IMR-90 (cell line): ENCODE results near the gene SLC46A2. TPM values are rescaled to one million over a fixed set of nuclear protein-coding genes. Genes with fewer than 3 reads are reported as not detected.

Source experiments
- ATAC-seq: fragments of 200-7000 bp; cut with Tn5 transposase; 2 replicates; pipeline ENCODE4 v1.9.1; 2020; ENCODE audit warnings: low read depth, mild to moderate bottlenecking, moderate library complexity
- BruUV-seq: library from RNA; stranded (reverse); fragments of 400-500 nt; replicated peaks from 2 replicates; lab custom pipeline; 2021; lab: Mats Ljungman, UMichigan
- CTCF ChIA-PET: fragments of 300-600 bp; formaldehyde crosslinking; extraction: SDS; loops from one replicate; lab custom pipeline; 2021; ENCODE audit warnings: antibody characterized with exemption; lab: Yijun Ruan, JAX
- POLR2A ChIA-PET: fragments of 300-600 bp; sonication (Branson Sonifier 250); formaldehyde crosslinking; loops from one replicate; lab custom pipeline; 2022; ENCODE audit warnings: antibody characterized with exemption; ENCODE audit not compliant: unreplicated experiment; lab: Charles Lee
- DNase-seq: peaks from one replicate; pipeline ENCODE4 v3.0.0; 2013
- H2AFZ ChIP-seq: replicated peaks from 2 replicates; pipeline ENCODE3; 2013; ENCODE audit warnings: low read length, mild to moderate bottlenecking; ENCODE audit not compliant: poor library complexity
- H2AK5ac ChIP-seq: 2 replicates; pipeline ENCODE4 v1.6.1; 2013; ENCODE audit warnings: low read depth, low read length, inconsistent platforms
- H2AK9ac ChIP-seq: replicated peaks from 2 replicates; pipeline ENCODE3; 2013; ENCODE audit warnings: mild to moderate bottlenecking, low read depth, low read length, moderate library complexity; ENCODE audit not compliant: poor library complexity
- H2BK120ac ChIP-seq: 2 replicates; pipeline ENCODE4 v1.6.1; 2013; ENCODE audit warnings: low read depth, low read length, inconsistent platforms
- H2BK15ac ChIP-seq: 3 replicates; pipeline ENCODE4 v1.6.1; 2013; ENCODE audit warnings: low read depth, low read length, inconsistent platforms
- H2BK20ac ChIP-seq: 2 replicates; pipeline ENCODE4 v1.6.1; 2013; ENCODE audit warnings: low read depth, mild to moderate bottlenecking, inconsistent platforms, low read length, moderate library complexity
- H2BK5ac ChIP-seq: 2 replicates; pipeline ENCODE4 v1.6.1; 2013; ENCODE audit warnings: mild to moderate bottlenecking, low read depth, low read length, inconsistent platforms; ENCODE audit not compliant: poor library complexity, severe bottlenecking
- H3K14ac ChIP-seq: replicated peaks from 2 replicates; pipeline ENCODE4 v1.6.1; 2013; ENCODE audit warnings: low read depth, low read length, inconsistent platforms
- H3K18ac ChIP-seq: 2 replicates; pipeline ENCODE4 v1.6.1; 2013; ENCODE audit warnings: low read depth, low read length, control low read depth
- H3K23ac ChIP-seq: 2 replicates; pipeline ENCODE4 v1.6.1; 2013; ENCODE audit warnings: low read depth, low read length, inconsistent platforms
- H3K27ac ChIP-seq: 2 replicates; pipeline ENCODE4 v1.5.1; 2013; ENCODE audit warnings: mild to moderate bottlenecking, control low read depth, low read length; ENCODE audit not compliant: insufficient read depth
- H3K27me3 ChIP-seq: 2 replicates; pipeline ENCODE4 v1.6.1; 2013; ENCODE audit warnings: low read length; ENCODE audit not compliant: control insufficient read depth, insufficient read depth
- H3K36me3 ChIP-seq: 2 replicates; pipeline ENCODE4 v1.6.1; 2013; ENCODE audit warnings: low read length, mixed read lengths; ENCODE audit not compliant: control insufficient read depth, insufficient read depth
- H3K4ac ChIP-seq: 2 replicates; pipeline ENCODE4 v1.6.1; 2013; ENCODE audit warnings: low read depth, low read length, inconsistent platforms
- H3K4me1 ChIP-seq: 2 replicates; pipeline ENCODE4 v1.6.1; 2013; ENCODE audit warnings: low read length, mixed read lengths; ENCODE audit not compliant: control insufficient read depth, insufficient read depth
- H3K4me2 ChIP-seq: 2 replicates; pipeline ENCODE4 v1.6.1; 2013; ENCODE audit warnings: low read depth, mild to moderate bottlenecking, control low read depth, low read length, moderate library complexity
- H3K4me3 ChIP-seq: 2 replicates; pipeline ENCODE4 v1.5.1; 2013; ENCODE audit warnings: low read depth, mild to moderate bottlenecking, control low read depth, low read length, moderate library complexity; ENCODE audit not compliant: insufficient read depth
- H3K56ac ChIP-seq: 2 replicates; pipeline ENCODE4 v1.6.1; 2013; ENCODE audit warnings: low read length, inconsistent platforms; ENCODE audit not compliant: insufficient read depth; ENCODE audit errors: extremely low read depth
- H3K79me1 ChIP-seq, 2 experiments: 2 replicates each; pipeline ENCODE4 v1.6.1; 2013; ENCODE audit warnings: low read length in 2 of 2, inconsistent platforms in 1 of 2, low read depth in 1 of 2
- H3K9ac ChIP-seq: 2 replicates; pipeline ENCODE4 v1.6.1; 2013; ENCODE audit warnings: low read depth, low read length, control low read depth
- H3K9me1 ChIP-seq: 2 replicates; pipeline ENCODE4 v1.6.1; 2013; ENCODE audit warnings: low read length, inconsistent platforms; ENCODE audit not compliant: insufficient read depth
- H3K9me3 ChIP-seq: 2 replicates; pipeline ENCODE4 v1.6.1; 2013; ENCODE audit warnings: low read length; ENCODE audit not compliant: control insufficient read depth, insufficient read depth
- H4K20me1 ChIP-seq: 2 replicates; pipeline ENCODE4 v1.6.1; 2013; ENCODE audit warnings: low read length, inconsistent platforms; ENCODE audit not compliant: insufficient read depth
- H4K5ac ChIP-seq: 2 replicates; pipeline ENCODE4 v1.6.1; 2013; ENCODE audit warnings: mild to moderate bottlenecking, low read depth, low read length, control low read depth
- H4K8ac ChIP-seq, 2 experiments: 2 replicates each; pipeline ENCODE4 v1.6.1; 2013; ENCODE audit warnings: low read depth in 2 of 2, low read length in 2 of 2, control low read depth in 1 of 2, inconsistent platforms in 1 of 2
- H4K91ac ChIP-seq: 2 replicates; pipeline ENCODE4 v1.6.1; 2013; ENCODE audit warnings: low read depth, low read length, inconsistent platforms; ENCODE audit not compliant: insufficient read depth
- BHLHE40 ChIP-seq: fragments of 150-350 bp; IDR thresholded peaks from 2 replicates; pipeline ENCODE4 v1.6.1; 2016; ENCODE audit warnings: mild to moderate bottlenecking, low read depth, low read length
- CEBPB ChIP-seq: IDR thresholded peaks from 2 replicates; pipeline ENCODE4 v1.6.1; 2012; ENCODE audit warnings: low read depth, low read length, improper control_type of control experiment
- FOS ChIP-seq: fragments of 150-350 bp; IDR thresholded peaks from 2 replicates; pipeline ENCODE4 v1.6.1; 2016; ENCODE audit warnings: low read depth, low read length
- MAFK ChIP-seq: IDR thresholded peaks from 2 replicates; pipeline ENCODE4 v1.6.1; 2012; ENCODE audit warnings: low read depth, low read length, improper control_type of control experiment
- MAZ ChIP-seq: IDR thresholded peaks from 2 replicates; pipeline ENCODE4 v1.6.1; 2012; ENCODE audit warnings: low read depth, mild to moderate bottlenecking, low read length, improper control_type of control experiment, moderate library complexity, borderline replicate concordance
- NFE2L2 ChIP-seq: fragments of 150-350 bp; IDR thresholded peaks from 2 replicates; pipeline ENCODE4 v1.6.1; 2016; ENCODE audit warnings: low read depth, mild to moderate bottlenecking, low read length
- RAD21 ChIP-seq: IDR thresholded peaks from 2 replicates; pipeline ENCODE4 v1.6.1; 2012; ENCODE audit warnings: low read length, improper control_type of control experiment
- RCOR1 ChIP-seq: IDR thresholded peaks from 2 replicates; pipeline ENCODE4 v1.6.1; 2012; ENCODE audit warnings: mild to moderate bottlenecking, low read length, improper control_type of control experiment; ENCODE audit not compliant: insufficient replicate concordance
- SMC3 ChIP-seq: fragments of 150-350 bp; IDR thresholded peaks from 2 replicates; pipeline ENCODE4 v1.6.1; 2016; ENCODE audit warnings: low read depth, mild to moderate bottlenecking, antibody characterized with exemption, low read length, moderate library complexity
- WGBS, 2 experiments: methylation state at CpG; one replicate each; pipeline versions ENCODE4 v1.1.5 to v1.1.7; 2013; ENCODE audit warnings: missing lambda C conversion rate in 2 of 2; ENCODE audit not compliant: insufficient read length in 1 of 2; ENCODE audit errors: extremely low coverage in 2 of 2; 5-methylcytosine and 5-hydroxymethylcytosine counted together
- dilution Hi-C: fragments of 300-500 bp; cut with HindIII; formaldehyde crosslinking; loops from one replicate; pipeline ENCODE4 v1.14.3; 2018; ENCODE audit warnings: low sequenced_read_pairs; ENCODE audit not compliant: unreplicated experiment
- in situ Hi-C: fragments of 300-500 bp; cut with MboI; formaldehyde crosslinking; loops from 3 replicates; pipeline ENCODE4 v1.14.3; 2019; ENCODE audit warnings: low sequenced_read_pairs, inconsistent platforms, mixed read lengths
- intact Hi-C: fragments of 100-400 bp; cut with micrococcal nuclease; formaldehyde crosslinking; loops from 2 replicates; pipeline ENCODE4 v1.10.0; 2022
- polyA plus RNA-seq, 3 experiments: library from polyadenylated mRNA; depleted of rRNA; stranded (reverse); fragments of >200 nt; gene quantifications; 2 replicates each; pipeline ENCODE4 v1.2.3, GENCODE V29; 2012; ENCODE audit warnings: low replicate concordance in 1 of 3
- total RNA-seq: library from RNA; depleted of rRNA; stranded (reverse); fragments of >200 nt; gene quantifications from 2 replicates; pipeline ENCODE4 v1.2.3, GENCODE V29; 2012
- TF ChIP-seq, protein P1 (sequence below): conservative IDR thresholded peaks from 2 replicates; pipeline ENCODE4 v1.5.1; 2012; ENCODE audit warnings: mild to moderate bottlenecking, low read depth, low read length, improper control_type of control experiment
- TF ChIP-seq, protein P2 (sequence below): fragments of 150-350 bp; IDR thresholded peaks from 2 replicates; pipeline ENCODE4 v1.6.1; 2017; ENCODE audit warnings: mild to moderate bottlenecking, antibody characterized with exemption, low read length, low read depth

The SLC46A2 gene
- total and polyA plus RNA-seq, 2 of the 4 experiments (the other 2 are of a cell fraction), result not detected

DNA sequence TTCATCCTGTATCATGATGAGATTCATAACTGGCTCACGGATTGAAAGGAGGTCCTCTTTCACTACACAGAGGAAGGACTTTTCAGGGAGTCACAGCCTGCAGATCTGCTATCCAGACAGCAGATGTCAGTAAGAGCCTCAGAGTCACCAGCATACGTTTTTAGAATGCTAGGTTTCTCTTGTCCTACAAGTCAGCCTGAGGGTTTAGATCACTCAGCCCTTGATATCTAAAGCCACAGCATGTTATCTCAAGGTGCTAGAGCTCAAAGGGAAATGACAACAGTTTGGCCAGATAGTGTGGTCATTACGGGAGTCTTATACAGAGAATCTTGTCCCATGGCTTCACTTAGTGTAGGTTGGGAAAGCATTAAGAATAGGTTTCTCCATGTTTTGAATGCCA is 30.9 kb upstream of the SLC46A2 start:
- Histone ChIP-seq H2BK15ac (no peak overlapping the region), H3K4me2 (no peak overlapping the region), H2BK20ac (no peak overlapping the region), H2AK5ac (no peak overlapping the region), H3K79me1 (no peaks in the 10 kb centered on the region), H3K4me3 (no peak overlapping the region), H4K20me1 (no peaks in the 10 kb centered on the region), H2BK5ac (no peak overlapping the region), H3K9ac (no peak overlapping the region), H4K5ac (no peak overlapping the region), H3K4ac (no peak overlapping the region), H3K14ac (no peak overlapping the region), H3K27ac (no peak overlapping the region), H2AK9ac (no peak overlapping the region), H2AFZ (no peak overlapping the region), H3K9me3 (no peaks in the 10 kb centered on the region), H3K9me1 (no peaks in the 10 kb centered on the region), H3K18ac (no peak overlapping the region), H3K4me1 (no peaks in the 10 kb centered on the region), H2BK120ac (no peak overlapping the region), H4K91ac (no peak overlapping the region), H4K8ac (no peak overlapping the region), H3K27me3 (peaks cover 37% of the 10 kb centered on the region), H3K56ac (no peak overlapping the region), H3K23ac (no peak overlapping the region), H3K36me3 (no peaks in the 10 kb centered on the region)
- TF ChIP-seq MAZ, result no peak
- TF ChIP-seq CEBPB, result no peak
- TF ChIP-seq, protein P1, sequence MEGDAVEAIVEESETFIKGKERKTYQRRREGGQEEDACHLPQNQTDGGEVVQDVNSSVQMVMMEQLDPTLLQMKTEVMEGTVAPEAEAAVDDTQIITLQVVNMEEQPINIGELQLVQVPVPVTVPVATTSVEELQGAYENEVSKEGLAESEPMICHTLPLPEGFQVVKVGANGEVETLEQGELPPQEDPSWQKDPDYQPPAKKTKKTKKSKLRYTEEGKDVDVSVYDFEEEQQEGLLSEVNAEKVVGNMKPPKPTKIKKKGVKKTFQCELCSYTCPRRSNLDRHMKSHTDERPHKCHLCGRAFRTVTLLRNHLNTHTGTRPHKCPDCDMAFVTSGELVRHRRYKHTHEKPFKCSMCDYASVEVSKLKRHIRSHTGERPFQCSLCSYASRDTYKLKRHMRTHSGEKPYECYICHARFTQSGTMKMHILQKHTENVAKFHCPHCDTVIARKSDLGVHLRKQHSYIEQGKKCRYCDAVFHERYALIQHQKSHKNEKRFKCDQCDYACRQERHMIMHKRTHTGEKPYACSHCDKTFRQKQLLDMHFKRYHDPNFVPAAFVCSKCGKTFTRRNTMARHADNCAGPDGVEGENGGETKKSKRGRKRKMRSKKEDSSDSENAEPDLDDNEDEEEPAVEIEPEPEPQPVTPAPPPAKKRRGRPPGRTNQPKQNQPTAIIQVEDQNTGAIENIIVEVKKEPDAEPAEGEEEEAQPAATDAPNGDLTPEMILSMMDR, result peak; percentile 58
- TF ChIP-seq RCOR1, result no peak
- TF ChIP-seq BHLHE40, result no peak
- peak; percentile 59 for TF ChIP-seq RAD21
- no peak for TF ChIP-seq FOS
- TF ChIP-seq SMC3, result peak; percentile 46
- no peak for TF ChIP-seq NFE2L2
- TF ChIP-seq, protein P2, sequence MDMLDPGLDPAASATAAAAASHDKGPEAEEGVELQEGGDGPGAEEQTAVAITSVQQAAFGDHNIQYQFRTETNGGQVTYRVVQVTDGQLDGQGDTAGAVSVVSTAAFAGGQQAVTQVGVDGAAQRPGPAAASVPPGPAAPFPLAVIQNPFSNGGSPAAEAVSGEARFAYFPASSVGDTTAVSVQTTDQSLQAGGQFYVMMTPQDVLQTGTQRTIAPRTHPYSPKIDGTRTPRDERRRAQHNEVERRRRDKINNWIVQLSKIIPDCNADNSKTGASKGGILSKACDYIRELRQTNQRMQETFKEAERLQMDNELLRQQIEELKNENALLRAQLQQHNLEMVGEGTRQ, result no peak
- no peak for TF ChIP-seq MAFK
- no CpG with 5 or more reads among the region's 3 CpGs for WGBS, 2 experiments
- intact Hi-C loops, result loop anchor here (5.0 kb wide), 1 partner anchor 191 kb away; no protein-coding TSS in a partner anchor
- in situ Hi-C loops, result no loop called here
- CTCF ChIA-PET, result no interaction called here
- POLR2A ChIA-PET, result no interaction called here
- dilution Hi-C loops, result no loop called here
- DNase-seq, result peak; percentile 63
- peak; percentile 89 for ATAC-seq
- no TSS peak for BruUV-seq
